NT2/D1 (cell line): ENCODE measurements around the gene RTF1.

Experiments used
- SUZ12 ChIP-seq: IDR thresholded peaks from 2 replicates; pipeline ENCODE4 v1.6.1; 2011; ENCODE audit not compliant: insufficient read length, insufficient read depth; ENCODE audit errors: extremely low read depth
- YY1 ChIP-seq: IDR thresholded peaks from 2 replicates; pipeline ENCODE4 v1.6.1; 2011; ENCODE audit not compliant: insufficient read length, insufficient read depth
- ZNF274 ChIP-seq: IDR thresholded peaks from 2 replicates; pipeline ENCODE4 v1.6.1; 2011; ENCODE audit warnings: mild to moderate bottlenecking, low read depth, low read length

DNA sequence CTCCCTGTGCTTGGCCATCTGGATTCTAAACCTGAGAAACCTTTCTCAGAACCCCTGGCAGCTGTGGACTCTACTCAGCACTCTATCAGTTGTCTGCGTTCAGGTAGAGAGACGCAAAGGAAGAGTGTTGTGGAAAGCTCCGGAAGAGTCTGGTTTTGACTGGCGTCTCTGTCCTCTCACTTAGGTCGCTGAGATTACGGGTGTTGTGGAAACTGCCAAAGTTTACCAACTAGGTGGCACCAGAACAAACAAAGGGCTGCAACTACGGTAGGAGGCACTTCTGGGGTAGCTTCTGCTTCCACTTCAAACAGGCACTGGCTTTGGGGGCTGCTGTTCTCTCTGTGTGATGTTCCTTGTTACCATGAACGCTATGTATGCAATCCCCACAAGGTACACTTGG lies 57.5 kb downstream of the RTF1 start:
- TF ChIP-seq SUZ12 (no peak), YY1 (no peak), ZNF274 (no peak)
